Kidney capillary endothelial cell (primary cell): ENCODE results near the gene BCR.
"Not testable (repeated sequence)": the region's sequence is repeated elsewhere in the genome, so short reads cannot be mapped to it uniquely, and the experiment has no call there.

Experiments used
- DNase-seq: peaks from one replicate; pipeline ENCODE4 v3.0.0-alpha.2; 2018; ENCODE audit warnings: low spot score

BCR gene

DNA sequence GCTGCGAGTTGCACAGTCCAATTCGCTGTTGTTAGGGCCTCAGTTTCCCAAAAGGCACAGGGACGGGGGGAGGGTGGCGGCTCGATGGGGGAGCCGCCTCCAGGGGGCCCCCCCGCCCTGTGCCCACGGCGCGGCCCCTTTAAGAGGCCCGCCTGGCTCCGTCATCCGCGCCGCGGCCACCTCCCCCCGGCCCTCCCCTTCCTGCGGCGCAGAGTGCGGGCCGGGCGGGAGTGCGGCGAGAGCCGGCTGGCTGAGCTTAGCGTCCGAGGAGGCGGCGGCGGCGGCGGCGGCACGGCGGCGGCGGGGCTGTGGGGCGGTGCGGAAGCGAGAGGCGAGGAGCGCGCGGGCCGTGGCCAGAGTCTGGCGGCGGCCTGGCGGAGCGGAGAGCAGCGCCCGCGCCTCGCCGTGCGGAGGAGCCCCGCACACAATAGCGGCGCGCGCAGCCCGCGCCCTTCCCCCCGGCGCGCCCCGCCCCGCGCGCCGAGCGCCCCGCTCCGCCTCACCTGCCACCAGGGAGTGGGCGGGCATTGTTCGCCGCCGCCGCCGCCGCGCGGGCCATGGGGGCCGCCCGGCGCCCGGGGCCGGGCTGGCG is at the start of gene BCR:
BCR (plus strand) TSS at position 209 of the 592 bp plus-strand sequence. CDS start 452 bp downstream, outside the sequence.
- no peak for DNase-seq

- DNase-seq: no peak
These were observed 49.6 kb upstream of the BCR start for GRCh38 chr22:23130697-23131096.

DNA sequence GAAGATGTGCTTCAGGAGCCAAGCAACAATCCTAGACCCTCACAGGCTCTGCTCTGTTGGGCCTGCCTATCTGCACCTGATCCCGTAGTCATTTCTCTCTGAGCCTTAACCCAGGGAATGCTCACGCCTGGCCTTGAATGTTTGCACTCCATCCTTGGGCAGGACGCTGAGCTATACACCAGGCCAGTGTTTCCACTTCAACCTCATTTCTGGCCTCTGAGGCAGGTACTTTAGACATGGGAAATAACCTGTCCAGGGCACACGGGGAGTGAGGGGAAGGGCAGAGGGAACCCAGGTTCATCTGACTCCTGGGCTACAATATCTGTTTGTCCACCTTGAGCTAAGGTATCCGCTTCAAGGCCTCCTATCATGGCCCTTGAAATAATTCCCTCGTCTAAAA is 48.4 kb upstream of the BCR start:
- DNase-seq: no peak

DNA sequence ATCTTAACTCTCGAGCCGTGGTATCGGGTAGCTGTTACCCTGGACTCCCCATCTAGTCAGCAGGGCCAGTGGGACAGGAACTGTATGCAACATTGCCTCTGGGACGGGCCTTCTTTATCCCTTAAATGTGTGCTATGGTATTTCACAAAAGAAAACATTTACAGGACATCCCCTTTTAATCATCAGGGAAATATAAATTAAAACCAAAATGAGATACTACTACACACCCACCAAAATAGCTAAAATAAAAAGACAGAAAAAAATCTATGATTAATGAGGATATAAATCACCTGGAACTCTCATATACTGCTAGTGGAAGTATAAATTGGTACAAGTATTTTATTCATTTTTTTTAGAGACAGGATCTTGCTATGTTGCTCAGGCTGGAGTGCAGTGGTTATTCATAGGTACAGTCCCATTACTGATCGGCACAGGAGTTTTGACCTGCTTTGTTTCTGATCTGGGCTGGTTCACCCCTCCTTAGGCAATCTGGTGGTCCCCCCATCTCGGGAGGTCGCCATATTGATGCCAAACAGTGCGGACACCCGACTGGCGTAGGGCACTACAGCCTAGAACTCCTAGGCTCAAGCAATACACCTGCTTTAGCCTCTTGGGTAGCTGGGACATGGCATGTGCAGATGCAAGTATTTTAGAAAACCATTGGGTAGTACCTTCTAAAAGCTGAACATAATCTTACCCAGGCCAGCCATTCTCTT is 47.8 kb upstream of the BCR start:
- no peak for DNase-seq

GRCh38 chr22:23133922-23134321 is 46.4 kb upstream of the BCR start:
- DNase-seq: no peak

GRCh38 chr22:23136991-23137390 is 43.3 kb upstream of the BCR start:
- not testable (repeated sequence) for DNase-seq

DNA sequence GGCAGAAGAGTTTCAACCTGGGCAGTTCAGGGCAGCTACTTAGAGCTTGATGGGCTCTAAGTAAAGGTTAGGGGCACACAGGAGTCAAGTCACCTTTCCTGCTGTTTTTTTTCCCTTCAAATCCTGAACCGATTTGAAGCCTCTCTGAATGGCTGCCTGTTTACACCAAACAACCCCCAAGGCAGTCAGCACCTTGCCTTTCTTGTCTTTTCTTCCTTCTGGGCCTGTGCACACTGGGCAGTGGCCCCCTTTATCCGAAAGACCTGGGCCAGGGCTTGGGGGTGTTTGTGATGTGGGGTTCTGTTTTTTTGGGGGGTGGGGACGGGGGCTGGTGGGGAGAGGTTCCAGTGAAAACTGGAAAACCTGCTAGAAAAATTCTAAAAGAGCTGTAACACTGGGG is 42.8 kb upstream of the BCR start:
- DNase-seq: no peak

GRCh38 chr22:23137905-23138561 is 42.3 kb upstream of the BCR start:
- no peak for DNase-seq

DNA sequence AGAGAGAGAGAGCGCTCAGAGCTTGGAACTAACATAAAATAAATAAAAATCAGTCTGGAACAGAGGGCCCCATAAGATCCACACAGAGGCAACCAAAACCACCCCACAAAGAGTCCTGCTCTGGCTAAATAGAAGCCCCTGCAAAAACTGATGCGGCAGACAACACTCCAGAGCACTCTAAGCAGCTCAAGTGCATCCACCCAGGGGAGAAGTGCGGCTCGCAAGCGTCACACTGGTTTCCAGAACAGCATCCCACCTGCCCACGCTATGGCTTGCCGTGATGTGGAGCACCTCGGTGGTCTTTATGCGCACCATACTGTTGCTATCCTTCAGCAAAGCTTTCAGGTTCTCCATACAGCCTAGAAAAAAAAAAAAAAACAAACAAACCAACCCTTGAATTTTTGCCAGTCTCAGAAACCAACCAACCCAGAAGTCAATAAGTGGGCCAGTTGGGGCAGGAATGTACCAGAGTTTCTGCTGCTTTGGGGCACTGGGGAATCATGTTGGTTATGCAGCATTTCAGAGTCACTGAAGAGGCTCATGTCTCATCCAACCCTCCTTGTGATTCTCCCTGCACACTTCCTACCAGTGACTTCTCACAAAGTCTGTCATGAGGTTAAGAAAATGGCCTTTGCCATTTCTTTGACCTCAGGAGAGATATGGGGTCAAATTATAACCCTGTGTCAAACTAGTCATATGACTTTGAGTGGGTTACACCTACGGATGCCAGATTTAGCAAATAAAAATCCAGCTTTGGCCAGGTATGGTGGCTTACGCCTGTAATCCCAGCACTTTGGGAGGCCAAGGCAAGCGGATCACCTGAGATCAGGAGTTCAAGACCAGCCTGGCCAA is 41.5 kb upstream of the BCR start:
- DNase-seq: no peak

- no peak for DNase-seq
These were observed 39.9 kb upstream of the BCR start for GRCh38 chr22:23140385-23140784.

DNA sequence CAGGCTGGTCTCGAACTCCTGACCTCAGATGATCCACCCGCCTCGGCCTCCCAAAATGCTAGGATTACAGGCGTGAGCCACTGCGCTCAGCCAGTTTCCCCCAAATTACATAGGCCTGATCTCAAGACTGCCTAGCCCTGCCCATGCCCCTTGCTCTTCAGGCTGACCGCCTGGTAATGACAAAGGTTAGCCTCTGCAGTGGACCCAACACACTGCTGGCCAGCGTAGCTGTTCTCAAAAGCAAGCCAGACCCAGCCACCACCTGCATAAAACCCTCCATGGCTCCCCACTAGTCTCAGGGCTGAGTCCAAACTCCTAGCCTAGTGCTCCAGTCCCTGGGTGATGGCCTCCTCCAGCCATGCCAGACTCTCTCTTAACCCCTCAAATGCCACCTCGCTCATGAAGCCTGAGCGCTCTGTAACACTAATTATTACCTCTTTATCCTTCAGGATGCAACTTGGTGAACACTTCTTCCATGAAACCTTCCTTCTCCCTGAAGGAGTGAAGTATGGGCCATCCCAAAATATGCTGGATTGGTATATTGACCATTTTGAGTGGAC is 37.7 kb upstream of the BCR start:
- no peak for DNase-seq

- DNase-seq: no peak
These were observed 37.2 kb upstream of the BCR start for GRCh38 chr22:23143119-23143518.

GRCh38 chr22:23144432-23144831 is 35.9 kb upstream of the BCR start:
- DNase-seq: no peak

GRCh38 chr22:23144932-23145877 is 35.1 kb upstream of the BCR start, which contains the start of gene RAB36:
RAB36 (plus strand) TSS chr22:23145477; CDS start chr22:23146617, 1,140 bp downstream.
- peak; percentile 97 for DNase-seq

- DNase-seq: no peak
These were observed 34.3 kb upstream of the BCR start for GRCh38 chr22:23145878-23146470.

GRCh38 chr22:23146478-23147205 is 33.7 kb upstream of the BCR start:
- no peak for DNase-seq

- no peak for DNase-seq
These were observed 32.5 kb upstream of the BCR start for GRCh38 chr22:23147617-23148387.

GRCh38 chr22:23149743-23150238 is 30.5 kb upstream of the BCR start:
- DNase-seq: peak; percentile 31

- no peak for DNase-seq
These were observed 29.5 kb upstream of the BCR start for GRCh38 chr22:23150762-23151161.
